Activated CD8-positive, alpha-beta T cell treated with anti-CD3 and anti-CD28 coated beads for 36 hours (primary cell): ENCODE results near the gene KDM7A. TPM values are rescaled to one million over a fixed set of nuclear protein-coding genes. Genes with fewer than 3 reads are reported as not detected.

Experiments
- ATAC-seq: fragments of 200-7000 bp; cut with Tn5 transposase; one replicate; pipeline ENCODE4 v1.10.0; 2021; ENCODE audit warnings: mild to moderate bottlenecking, moderate library complexity
- CTCF ChIA-PET: fragments of 350-600 bp; sonication (Branson Sonifier 250); formaldehyde crosslinking; loops from one replicate; lab custom pipeline; 2021; ENCODE audit warnings: antibody characterized with exemption; lab: Charles Lee
- POLR2A ChIA-PET: fragments of 350-600 bp; sonication (Branson Sonifier 250); formaldehyde crosslinking; loops from one replicate; lab custom pipeline; 2021; ENCODE audit warnings: antibody characterized with exemption; lab: Charles Lee
- DNase-seq: peaks from one replicate; pipeline ENCODE4 v3.0.0-alpha.2; 2020
- H3K27ac Mint-ChIP-seq: one replicate; pipeline ENCODE4 v1.8.0; 2021; ENCODE audit warnings: mild to moderate bottlenecking, mixed read lengths
- H3K27me3 Mint-ChIP-seq: one replicate; pipeline ENCODE4 v1.8.0; 2021; ENCODE audit warnings: mixed read lengths
- H3K36me3 Mint-ChIP-seq: one replicate; pipeline ENCODE4 v1.8.0; 2021; ENCODE audit warnings: low read depth, mixed read lengths
- H3K4me1 Mint-ChIP-seq: one replicate; pipeline ENCODE4 v1.8.0; 2021; ENCODE audit warnings: low read depth, mixed read lengths
- H3K4me3 Mint-ChIP-seq: one replicate; pipeline ENCODE4 v1.8.0; 2021; ENCODE audit warnings: mild to moderate bottlenecking, moderate library complexity, mixed read lengths
- H3K9me3 Mint-ChIP-seq: one replicate; pipeline ENCODE4 v1.8.0; 2021; ENCODE audit warnings: mixed read lengths
- intact Hi-C: fragments of 100-400 bp; cut with micrococcal nuclease; formaldehyde crosslinking; loops from one replicate; pipeline ENCODE4 v1.10.0; 2022
- total RNA-seq, 2 experiments: library from RNA; stranded (reverse); gene quantifications; one replicate each; pipeline ENCODE4 v1.2.3, GENCODE V29; 2021
- TF ChIP-seq, protein P1 (sequence below): fragments of 200-600 bp; IDR thresholded peaks from one replicate; pipeline ENCODE4 v1.8.0; 2022; ENCODE audit warnings: antibody characterized with exemption, mild to moderate bottlenecking

Gene KDM7A
- total RNA-seq, 2 experiments from 2014 or later = 21.1 to 22.9 TPM

DNA sequence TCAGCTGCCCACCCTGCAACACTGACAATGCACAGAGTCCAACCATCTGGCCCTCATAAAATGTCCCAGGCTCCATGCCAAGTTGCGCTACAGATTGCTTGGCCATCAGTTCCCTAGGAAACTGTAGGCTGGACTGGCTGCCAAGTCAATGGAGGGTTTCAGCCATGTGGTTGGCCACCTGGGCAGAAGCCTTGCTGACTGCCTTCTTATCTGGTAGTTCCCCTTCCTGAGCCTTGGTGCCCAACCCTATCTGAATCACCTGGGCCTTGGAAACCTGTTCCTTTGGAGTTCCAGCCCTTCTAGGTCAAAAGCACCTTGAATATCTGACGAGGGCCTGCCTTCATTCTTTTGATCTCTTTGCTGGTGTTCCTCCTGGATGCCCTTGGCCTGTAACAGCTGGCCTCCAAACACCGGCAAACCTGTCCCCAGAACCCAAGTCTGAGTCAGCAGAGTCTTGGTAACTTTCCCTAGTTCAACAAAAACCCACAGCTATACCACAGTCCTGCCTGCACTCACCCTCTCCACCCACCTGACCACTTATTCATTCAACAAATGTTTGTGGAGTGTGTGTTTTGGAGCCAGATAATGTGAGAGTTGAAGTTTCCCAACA lies 37.4 kb upstream of the KDM7A start:
- no peaks in the 10 kb centered on the region for H3K36me3 Mint-ChIP-seq
- POLR2A ChIA-PET = interaction anchor here (1.9 to 5.7 kb wide), 2 partner anchors 10 to 16 kb away, joined by 5 to 24 read pairs; no protein-coding TSS in a partner anchor
- TF ChIP-seq, protein P1, sequence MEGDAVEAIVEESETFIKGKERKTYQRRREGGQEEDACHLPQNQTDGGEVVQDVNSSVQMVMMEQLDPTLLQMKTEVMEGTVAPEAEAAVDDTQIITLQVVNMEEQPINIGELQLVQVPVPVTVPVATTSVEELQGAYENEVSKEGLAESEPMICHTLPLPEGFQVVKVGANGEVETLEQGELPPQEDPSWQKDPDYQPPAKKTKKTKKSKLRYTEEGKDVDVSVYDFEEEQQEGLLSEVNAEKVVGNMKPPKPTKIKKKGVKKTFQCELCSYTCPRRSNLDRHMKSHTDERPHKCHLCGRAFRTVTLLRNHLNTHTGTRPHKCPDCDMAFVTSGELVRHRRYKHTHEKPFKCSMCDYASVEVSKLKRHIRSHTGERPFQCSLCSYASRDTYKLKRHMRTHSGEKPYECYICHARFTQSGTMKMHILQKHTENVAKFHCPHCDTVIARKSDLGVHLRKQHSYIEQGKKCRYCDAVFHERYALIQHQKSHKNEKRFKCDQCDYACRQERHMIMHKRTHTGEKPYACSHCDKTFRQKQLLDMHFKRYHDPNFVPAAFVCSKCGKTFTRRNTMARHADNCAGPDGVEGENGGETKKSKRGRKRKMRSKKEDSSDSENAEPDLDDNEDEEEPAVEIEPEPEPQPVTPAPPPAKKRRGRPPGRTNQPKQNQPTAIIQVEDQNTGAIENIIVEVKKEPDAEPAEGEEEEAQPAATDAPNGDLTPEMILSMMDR = no peak
- peak overlapping the region; percentile 1 for H3K27ac Mint-ChIP-seq
- H3K27me3 Mint-ChIP-seq = no peaks in the 10 kb centered on the region
- CTCF ChIA-PET = no interaction called here
- DNase-seq (peak; percentile 39), ATAC-seq (no peak)
- H3K9me3 Mint-ChIP-seq = peaks cover 7% of the 10 kb centered on the region
- H3K4me3 Mint-ChIP-seq = no peak overlapping the region
- H3K4me1 Mint-ChIP-seq = peaks cover 47% of the 10 kb centered on the region
- intact Hi-C loops = no loop called here

DNA sequence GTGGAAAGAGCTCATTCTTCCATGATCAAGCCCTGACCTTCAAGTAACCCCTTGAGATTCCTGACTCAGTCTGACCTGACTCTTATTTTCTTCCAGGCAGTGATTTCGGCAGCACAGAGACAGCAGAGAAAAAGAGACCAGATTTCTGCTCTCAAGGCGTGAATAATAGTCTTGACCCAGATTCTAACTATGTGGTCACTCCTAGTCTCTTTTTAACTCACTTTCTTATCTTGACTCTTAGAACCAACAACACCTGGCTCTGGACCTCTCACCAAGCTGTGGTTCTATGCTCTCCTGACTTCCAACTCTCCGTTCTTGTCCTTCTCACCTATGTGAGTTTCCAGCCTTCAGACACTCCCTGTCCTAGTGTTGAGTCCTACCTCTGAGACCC lies 36.9 kb upstream of the KDM7A start:
- Mint-ChIP-seq H3K9me3 (peaks cover 7% of the 10 kb centered on the region), H3K27ac (no peak overlapping the region), H3K4me1 (peaks cover 50% of the 10 kb centered on the region), H3K27me3 (no peaks in the 10 kb centered on the region), H3K36me3 (no peaks in the 10 kb centered on the region), H3K4me3 (no peak overlapping the region)
- POLR2A ChIA-PET = interaction anchor here (1.9 to 5.7 kb wide), 2 partner anchors 11 to 16 kb away, joined by 5 to 24 read pairs; no protein-coding TSS in a partner anchor
- TF ChIP-seq, protein P1 = no peak
- ATAC-seq (no peak), DNase-seq (no peak)
- intact Hi-C loops = no loop called here
- CTCF ChIA-PET = no interaction called here

DNA sequence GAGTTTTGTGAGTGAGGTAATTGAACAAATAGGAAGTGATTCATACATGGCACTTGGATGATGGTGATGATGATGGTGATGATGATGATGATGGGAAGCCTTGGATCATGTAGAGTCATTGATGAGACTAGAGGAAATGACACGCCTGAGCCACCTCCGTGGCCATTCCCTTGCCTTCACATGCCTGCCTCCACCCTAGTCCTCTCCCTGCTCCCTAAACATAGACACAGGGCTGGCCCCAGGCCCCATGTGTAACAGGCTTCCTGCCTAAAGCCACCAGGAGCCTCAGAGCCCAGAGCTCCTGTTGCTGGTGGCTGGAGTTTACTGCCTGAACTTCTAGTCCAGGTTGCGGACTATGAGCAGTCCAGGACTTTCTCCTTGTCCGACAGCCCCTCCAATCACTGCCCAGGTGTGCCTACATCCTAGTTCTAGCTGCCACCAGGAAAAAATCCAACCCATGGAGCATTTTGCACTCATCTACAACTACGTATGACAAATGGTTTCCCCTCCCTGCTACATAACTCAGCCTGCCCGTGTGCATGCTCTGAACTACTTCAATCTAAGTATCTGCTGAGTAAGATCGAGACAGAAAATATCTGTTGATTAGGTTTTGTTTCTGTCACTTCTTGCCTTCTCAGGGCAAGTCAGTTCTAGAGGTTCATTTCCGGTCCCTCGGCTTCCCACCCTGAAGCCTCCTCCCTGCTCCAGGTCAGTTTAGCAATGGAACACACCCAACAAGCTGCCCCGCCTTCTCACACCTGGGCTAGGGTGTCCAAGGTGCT lies 35.5 kb upstream of the KDM7A start:
- intact Hi-C loops = no loop called here
- ChIA-PET CTCF (no interaction called here), POLR2A (interaction anchor here (0.6 to 5.7 kb wide), 3 partner anchors 18 to 50 kb away, joined by 3 to 24 read pairs (median 3); no protein-coding TSS in a partner anchor)
- ATAC-seq (peak; percentile 65), DNase-seq (peak; percentile 52)
- H3K4me1 Mint-ChIP-seq = peaks cover 52% of the 10 kb centered on the region
- H3K27ac Mint-ChIP-seq = peak overlapping the region; percentile 43
- peaks cover 2% of the 10 kb centered on the region for H3K9me3 Mint-ChIP-seq
- H3K36me3 Mint-ChIP-seq = no peaks in the 10 kb centered on the region
- H3K4me3 Mint-ChIP-seq = no peak overlapping the region
- no peaks in the 10 kb centered on the region for H3K27me3 Mint-ChIP-seq
- TF ChIP-seq, protein P1 = no peak

DNA sequence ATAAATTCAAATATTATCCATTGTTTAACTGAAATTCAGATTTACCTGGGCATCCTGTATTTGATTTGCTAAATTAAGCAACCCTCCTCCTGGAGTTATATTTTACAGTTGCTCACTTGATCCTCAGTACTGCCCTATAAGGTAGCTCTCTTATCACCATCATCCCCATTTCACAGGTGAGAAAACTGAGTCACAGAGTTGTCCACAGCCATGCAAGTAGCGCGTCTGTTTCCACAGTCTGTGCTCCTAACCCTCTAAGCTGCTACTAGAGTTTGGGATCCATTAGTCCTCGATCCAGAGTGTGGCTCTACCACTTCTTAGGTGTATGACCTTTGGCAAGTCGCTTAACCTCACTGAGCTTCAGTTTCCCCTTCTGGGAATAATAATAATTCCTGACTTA lies 34.9 kb upstream of the KDM7A start:
- Mint-ChIP-seq H3K36me3 (no peaks in the 10 kb centered on the region), H3K4me3 (no peak overlapping the region), H3K4me1 (peaks cover 56% of the 10 kb centered on the region), H3K27me3 (no peaks in the 10 kb centered on the region), H3K27ac (peak overlapping the region; percentile 43), H3K9me3 (peaks cover 2% of the 10 kb centered on the region)
- DNase-seq (no peak), ATAC-seq (no peak)
- POLR2A ChIA-PET = interaction anchor here (0.7 to 5.7 kb wide), 2 partner anchors 18 to 19 kb away, joined by 3 to 24 read pairs; no protein-coding TSS in a partner anchor
- TF ChIP-seq, protein P1 = no peak
- intact Hi-C loops = no loop called here
- CTCF ChIA-PET = no interaction called here
